HG02973 (cell line): ENCODE data around the gene ZNF500.
"Not testable (repeated sequence)": the region's sequence is repeated elsewhere in the genome, so short reads cannot be mapped to it uniquely, and the experiment has no call there.

Source experiments
- ATAC-seq: cut with Tn5 transposase; IDR thresholded peaks from one replicate; pipeline ENCODE4 v1.9.1; 2021; ENCODE audit warnings: moderate library complexity; ENCODE audit not compliant: unreplicated experiment

Gene ZNF500

GRCh38 chr16:4746991-4747574 lies 19.9 kb downstream of the ZNF500 start:
- ATAC-seq, result no peak

DNA sequence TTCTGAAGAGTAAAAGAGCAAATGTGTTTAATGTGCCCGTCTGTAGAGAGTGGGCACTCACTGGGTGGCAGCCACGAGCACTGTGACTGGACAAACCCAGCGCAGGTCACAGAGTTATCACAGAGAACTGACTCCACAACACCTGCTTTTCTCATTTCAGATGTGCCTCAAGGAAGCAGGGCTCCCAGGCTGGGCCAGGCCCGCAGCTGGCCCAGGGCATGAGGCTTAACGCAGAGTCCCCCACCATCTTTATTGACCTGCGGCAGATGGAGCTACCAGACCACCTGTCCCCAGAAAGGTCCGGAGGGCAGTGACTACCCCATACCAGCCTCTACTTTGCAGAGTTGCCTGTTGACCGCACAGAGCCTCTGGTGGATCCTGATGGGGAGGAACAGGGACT lies 20.7 kb downstream of the ZNF500 start:
- ATAC-seq, result no peak

- no peak for ATAC-seq
Measured at GRCh38 chr16:4745274-4745569, 21.7 kb downstream of the ZNF500 start.

GRCh38 chr16:4744555-4745273 lies 22.2 kb downstream of the ZNF500 start:
- no peak for ATAC-seq

- no peak for ATAC-seq
Measured at GRCh38 chr16:4743226-4743878, 23.6 kb downstream of the ZNF500 start.

DNA sequence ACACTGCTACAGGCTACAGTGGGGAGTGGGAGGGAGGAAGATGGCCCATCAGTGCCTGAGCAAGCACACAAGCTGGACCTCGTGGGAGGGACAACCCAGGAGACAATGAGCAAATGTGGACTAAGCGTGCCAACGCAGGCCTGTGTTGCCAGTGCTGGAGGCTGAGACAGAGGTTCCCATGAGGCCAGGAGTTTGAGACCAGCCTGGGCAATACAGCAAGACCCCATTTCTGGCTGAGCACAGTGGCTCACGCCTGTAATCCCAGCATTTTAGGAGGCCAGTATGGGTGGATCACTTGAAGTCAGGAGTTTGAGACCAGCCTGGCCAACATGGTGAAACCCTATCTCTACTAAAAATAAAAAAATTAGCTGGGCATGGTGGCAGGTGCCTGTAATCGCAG lies 28.6 kb downstream of the ZNF500 start:
- not testable (repeated sequence) for ATAC-seq

DNA sequence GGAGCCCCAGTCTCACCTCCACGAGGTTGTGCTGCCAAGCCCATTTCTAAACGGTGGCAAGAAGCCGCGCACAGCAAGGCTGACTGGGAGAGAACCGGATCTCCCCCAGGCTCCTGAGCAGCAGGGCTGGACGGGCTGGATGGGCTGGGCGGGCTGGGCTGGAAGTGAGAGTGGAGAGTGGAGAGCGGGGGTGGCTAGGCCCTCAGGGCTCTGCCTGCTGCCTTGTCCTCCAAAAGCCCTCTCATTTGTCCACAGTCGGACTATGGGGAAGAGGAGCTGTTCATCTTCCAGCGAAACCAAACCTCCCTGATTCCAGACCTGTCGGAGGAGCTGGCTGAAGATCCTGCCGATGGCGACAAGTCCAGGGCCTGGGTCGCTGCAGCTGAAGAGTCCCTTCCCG lies 29.4 kb downstream of the ZNF500 start:
- ATAC-seq, result no peak

DNA sequence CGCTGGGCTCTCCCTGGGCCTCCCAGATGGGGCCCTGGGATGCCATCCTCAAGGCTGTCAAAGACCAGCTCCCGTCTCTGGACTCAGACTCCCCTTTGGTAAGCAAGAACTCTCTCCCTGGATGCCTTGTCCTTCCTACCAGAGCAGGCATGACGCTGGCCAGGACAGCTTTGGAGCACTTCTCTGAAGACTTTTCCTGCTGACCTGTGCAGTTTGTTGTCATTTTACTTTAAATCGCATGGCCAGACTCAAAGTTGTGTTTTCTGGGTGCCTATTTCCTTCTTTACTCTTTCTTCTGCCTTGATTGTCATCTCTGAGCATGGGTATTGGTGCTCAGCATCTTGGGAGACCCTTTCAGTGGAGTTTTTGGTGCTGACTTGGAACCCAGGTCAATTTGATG lies 30.4 kb downstream of the ZNF500 start:
- ATAC-seq, result no peak

GRCh38 chr16:4734730-4735535 lies 32.0 kb downstream of the ZNF500 start:
- ATAC-seq, result peak; percentile 43

DNA sequence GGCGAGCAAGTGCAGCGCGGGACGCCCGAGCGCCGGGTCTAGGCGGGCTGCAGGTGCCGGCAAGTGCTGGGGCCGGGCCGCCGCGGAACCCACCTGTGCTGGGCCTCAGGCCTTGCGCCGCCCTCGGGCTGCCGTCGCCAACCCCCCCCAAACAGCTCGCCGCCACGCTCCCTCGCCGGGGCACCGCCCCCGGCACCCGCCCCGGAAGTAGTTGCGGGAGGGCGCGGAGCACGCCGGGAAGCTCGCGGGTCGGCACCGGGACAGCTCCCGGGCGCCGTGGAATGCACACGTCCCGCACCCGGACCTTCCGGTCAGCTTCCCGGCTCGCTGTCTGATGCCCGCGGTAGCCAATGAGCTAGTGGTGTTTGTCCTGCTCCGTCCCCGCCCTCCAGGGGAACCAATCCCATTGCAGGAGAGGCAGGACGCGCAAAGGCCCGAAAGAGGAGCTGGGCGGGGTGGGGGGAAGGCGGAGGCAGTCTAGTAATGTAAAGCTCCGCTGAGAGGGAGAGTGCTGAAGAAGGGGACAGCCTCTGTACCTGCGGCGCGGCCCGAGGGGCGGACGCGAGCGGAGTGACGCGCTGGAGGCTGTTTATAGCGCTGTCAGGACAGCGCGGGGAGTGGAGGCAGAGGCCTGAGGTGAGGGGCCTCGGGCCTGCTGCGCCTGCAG lies 32.8 kb downstream of the ZNF500 start, which contains the start of the genes ANKS3 and DNAAF8:
TSS of gene ANKS3 (minus strand) at position 209 of the 667 bp plus-strand sequence. CDS start 4,122 bp downstream, outside the sequence.
TSS of gene DNAAF8 (plus strand) at position 475 of the 667 bp plus-strand sequence. CDS start 1,978 bp downstream, outside the sequence.
- ATAC-seq, result peak; percentile 74

DNA sequence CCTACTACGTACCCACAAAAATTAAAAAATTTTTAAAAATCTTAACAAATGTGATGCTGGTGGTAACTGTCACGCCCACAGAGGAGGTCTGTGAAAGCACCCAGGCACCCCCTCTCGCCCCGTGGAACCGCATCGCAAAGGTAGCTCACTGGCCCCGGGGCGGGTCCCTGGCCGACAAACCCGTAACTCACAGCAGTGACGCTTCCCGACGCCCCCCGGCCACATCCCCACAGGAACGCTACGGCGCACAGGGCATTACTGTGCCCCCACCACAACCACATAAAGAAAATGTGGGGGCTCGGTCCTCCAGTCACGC lies 33.3 kb downstream of the ZNF500 start:
- ATAC-seq, result no peak

DNA sequence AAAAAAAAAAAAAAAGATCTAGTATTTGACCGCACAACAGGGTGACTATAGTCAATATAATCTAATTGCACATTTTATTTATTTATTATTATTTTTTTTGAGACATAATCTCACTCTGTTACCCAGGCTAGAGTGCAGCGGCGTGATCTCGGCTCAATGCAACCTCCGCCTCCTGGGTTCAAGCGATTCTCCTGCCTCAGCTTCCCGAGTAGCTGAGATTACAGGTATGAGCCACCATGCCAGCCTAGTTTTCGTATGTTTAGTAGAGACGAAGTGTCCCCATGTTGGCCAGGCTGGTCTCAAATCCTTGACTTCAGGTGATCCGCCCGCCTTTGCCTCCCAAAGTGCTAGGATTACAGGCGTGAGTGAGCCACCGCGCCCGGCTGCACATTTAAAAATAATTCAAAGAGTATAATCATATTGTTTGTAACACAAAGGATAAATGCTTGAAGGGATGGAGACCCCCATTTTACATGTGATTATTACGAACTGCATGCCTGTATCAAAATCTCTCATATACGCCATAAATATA lies 33.7 kb downstream of the ZNF500 start:
- no peak for ATAC-seq

GRCh38 chr16:4729876-4730275 lies 37.1 kb downstream of the ZNF500 start:
- no peak for ATAC-seq

GRCh38 chr16:4728676-4729075 lies 38.3 kb downstream of the ZNF500 start:
- no peak for ATAC-seq

DNA sequence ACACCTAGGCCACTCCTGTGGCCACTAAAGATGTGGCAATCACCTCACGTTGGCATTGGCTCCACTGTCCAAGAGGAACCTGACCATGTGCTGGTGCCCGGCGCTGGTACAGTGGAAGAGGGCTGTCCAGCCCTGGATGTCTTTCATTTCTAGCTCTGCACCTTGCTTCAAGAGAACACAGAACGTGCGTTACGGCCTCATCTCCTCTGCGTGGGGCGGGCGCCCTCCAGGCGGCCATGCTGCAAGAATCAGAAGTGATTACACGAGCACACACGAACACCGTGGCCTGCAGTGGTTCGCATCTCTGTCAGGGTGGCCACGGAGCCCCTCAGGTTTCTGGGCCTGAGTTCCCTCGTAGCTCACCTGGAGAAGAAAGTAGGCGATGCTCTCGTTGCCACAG lies 40.3 kb downstream of the ZNF500 start:
- no peak for ATAC-seq

DNA sequence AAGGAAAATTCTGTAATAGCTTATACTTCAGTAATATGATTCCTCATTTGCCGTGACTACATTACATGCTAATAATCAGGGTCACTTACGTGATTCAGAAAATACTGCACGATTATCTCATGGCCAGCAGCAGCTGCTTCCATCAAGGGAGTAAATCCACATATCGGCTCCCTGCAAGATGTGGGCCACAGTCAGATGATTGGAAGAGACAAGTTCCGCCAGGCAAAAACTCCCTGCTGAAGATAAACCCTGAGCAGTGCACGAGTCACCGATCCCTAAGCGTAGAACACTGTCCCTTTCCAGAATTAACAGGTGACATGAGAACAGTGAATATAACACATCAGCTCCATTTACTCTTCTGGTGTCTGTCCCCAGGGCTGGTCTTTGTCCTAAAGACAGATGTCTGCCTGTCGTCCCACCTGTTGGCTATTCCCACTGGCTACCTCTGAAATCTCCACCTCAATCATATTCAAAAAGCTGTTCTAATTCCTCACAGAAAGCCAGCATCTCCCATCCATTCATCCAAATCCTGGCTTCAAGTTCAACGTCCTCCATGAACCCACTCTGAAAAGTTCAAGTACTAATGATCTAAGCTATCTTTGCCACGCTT lies 42.2 kb downstream of the ZNF500 start:
- no peak for ATAC-seq

GRCh38 chr16:4723071-4723767 lies 43.7 kb downstream of the ZNF500 start:
- ATAC-seq, result no peak

DNA sequence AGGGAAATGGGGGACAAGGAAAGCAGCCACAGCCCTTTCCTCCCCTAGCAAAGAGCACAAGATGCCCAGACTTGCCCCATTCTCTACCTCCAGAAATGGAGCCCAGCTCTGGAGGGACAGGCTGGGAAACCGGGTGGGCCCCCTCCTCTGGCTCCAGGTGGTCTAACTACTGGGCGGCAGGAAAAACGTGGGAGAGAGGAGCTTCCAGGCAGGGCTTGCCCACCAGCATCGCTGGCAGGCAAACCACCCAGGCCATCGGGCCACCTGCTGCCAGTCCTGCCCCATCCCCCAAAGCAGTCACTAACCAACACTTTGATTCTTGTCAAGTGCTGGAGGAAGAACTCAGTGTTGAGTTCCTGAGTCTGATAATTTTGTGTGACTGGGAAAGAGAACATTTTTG lies 48.5 kb downstream of the ZNF500 start:
- no peak for ATAC-seq

DNA sequence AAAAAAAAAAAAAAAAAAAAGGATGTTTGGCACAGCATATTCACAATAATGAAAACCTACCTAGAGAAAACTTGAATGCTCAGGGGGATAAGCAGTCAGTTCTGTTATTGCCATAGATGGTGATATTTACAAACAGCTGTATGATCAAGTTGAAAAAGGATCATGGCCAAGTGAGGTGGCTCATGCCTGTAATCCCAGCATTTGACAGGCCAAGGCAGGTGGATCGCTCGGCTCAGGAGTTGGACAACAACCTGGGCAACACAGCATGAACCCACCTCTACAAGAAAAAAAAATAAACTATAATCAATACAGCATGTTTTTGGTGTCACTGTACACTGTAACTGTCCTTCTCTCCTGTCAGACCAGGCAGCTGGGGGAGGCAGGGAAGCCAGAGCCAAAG lies 52.0 kb downstream of the ZNF500 start:
- ATAC-seq, result no peak
